ENCODE data around the gene FPR1.
"Not testable (repeated sequence)": the region's sequence is repeated elsewhere in the genome, so short reads cannot be mapped to it uniquely, and the experiment has no call there.

Gene FPR1

DNA sequence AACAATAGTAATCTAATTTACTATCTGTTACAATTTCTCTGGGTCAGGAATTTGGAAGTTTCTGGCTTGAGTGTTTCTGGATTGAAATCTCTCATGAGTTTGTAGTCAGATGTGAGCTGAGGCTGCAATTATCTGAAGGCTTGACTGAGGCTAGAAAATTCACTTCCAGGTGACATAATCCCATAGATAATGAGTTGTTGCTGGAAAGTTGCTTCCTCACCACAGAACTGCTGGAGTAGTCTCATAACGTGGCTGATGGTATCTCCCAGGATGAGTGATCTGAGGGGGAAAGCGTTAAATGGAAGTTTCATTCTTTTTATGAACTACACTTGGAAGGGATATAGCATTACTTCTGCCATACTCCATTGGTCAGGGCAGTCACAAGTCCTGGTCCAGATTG, 28.0 kb upstream of the FPR1 start:
- no peak for DNase-seq (ENCODE audit: low spot score)
- TF ChIP-seq CTCF (IDR thresholded peaks at IDR 0.05; ENCODE audit: extremely low read depth, insufficient read depth, missing control alignments), result no peak
- in situ Hi-C loops (cut with MboI; ENCODE audit: low pct_unique_long_range_greater_than_20kb, low sequenced_read_pairs, unreplicated experiment), result no loop called here

DNA sequence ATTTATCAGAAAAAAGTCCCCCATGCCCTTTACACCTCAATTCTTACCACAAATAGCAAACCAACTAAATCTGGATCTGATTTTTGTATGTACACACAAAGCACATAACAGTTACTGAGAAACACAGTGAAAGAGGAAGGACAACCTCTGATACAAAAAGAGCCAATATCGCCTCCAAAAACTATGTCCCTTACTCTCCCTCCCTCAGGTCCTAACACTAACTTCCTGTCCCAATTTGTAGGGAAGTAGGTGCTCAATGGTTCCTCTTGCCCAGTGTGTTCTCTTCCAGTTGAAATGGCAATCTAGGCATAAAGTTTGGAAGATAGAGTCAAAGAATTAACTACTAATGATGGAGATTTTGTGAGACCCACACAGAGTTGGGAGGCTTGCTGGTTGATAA, 27.5 kb upstream of the FPR1 start:
- TF ChIP-seq CTCF (IDR thresholded peaks at IDR 0.05; ENCODE audit: extremely low read depth, insufficient read depth, missing control alignments), result no peak
- no peak for DNase-seq (ENCODE audit: low spot score)
- in situ Hi-C loops (cut with MboI; ENCODE audit: low pct_unique_long_range_greater_than_20kb, low sequenced_read_pairs, unreplicated experiment), result no loop called here

DNA sequence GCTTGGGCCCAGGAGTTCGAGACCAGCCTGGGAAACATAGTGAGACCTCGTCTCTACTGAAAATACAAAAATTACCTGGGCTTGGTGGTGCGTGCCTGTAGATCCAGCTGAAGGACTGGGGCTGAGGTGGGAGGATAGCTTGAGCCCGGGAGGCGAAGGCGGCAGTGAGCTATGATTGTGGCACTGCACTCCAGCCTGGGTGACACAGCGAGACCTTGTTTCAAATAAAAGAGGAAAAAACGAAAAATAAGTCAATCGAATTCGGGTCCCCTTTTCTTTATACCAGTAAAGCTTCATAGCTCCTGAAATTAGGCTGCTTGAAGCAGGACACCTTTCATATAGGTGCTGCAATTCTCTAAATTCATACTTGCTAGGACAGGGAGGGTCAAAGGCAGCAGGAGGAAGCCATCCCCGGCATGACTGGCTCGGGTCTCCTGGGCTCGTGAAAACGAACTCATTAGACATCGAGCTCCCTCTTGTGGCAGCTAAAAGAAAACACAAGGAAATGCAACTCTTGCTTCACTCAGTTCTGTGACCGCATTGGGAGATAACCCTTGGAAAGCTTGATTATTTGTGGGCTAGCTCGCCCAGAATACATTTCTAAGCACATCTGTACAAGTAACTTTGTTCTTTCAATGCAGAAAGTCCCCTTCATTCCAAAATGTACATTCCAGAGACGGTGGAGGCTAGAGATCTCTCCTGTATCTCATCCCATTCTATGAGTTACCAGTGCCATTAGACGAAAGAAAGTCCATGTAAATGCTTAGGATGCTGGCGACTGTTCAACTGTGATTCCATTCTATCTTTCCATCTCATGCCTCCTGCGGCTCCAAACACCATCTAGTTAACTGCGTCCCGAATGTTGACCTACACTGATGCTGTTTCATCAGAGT, 26.1 kb upstream of the FPR1 start:
- in situ Hi-C loops (cut with MboI; ENCODE audit: low pct_unique_long_range_greater_than_20kb, low sequenced_read_pairs, unreplicated experiment), result no loop called here
- peak; percentile 53 for DNase-seq (ENCODE audit: low spot score)
- TF ChIP-seq CTCF (IDR thresholded peaks at IDR 0.05; ENCODE audit: extremely low read depth, insufficient read depth, missing control alignments), result peak; percentile 75

DNA sequence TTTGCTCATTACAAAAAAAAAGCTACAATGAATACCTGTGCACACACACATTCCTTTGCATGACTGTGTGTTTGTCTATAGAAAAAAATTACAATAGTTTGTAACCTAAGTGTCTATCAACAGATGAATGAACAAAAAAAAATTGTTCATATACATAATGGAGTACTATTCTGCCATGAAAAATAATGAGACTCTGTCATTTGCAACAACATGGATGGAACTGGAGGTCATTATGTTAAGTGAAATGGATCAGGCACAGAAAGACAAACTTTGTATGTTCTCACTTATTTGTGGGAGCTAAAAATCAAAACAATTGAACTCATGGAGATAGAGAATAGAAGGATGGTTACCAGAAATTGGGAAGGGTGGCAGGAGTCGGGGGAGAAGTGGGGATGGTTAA, 24.9 kb upstream of the FPR1 start:
- DNase-seq (ENCODE audit: low spot score); in situ Hi-C loops (cut with MboI; ENCODE audit: low pct_unique_long_range_greater_than_20kb, low sequenced_read_pairs, unreplicated experiment): not testable (repeated sequence)

DNA sequence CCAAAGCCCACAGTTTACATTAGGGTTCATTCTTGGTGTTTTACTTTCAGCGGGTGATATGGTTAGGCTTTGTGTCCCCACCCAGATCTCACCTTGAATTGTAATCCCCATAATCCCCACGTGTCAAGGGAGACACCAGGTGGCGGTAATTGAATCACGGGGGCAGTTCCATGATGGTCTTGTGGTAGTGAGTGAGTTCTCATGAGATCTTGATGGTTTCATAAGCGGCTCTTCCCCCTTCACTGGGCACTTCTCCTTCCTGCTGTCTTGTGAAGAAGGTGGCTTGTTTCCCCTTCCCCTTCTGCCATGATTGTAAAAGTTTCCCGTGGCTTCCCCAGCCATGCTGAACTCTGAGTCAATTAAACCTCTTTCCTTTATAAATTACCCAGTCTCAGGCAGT, 21.3 kb upstream of the FPR1 start:
- no peak for DNase-seq (ENCODE audit: low spot score)
- no peak for TF ChIP-seq CTCF (IDR thresholded peaks at IDR 0.05; ENCODE audit: extremely low read depth, insufficient read depth, missing control alignments)
- in situ Hi-C loops (cut with MboI; ENCODE audit: low pct_unique_long_range_greater_than_20kb, low sequenced_read_pairs, unreplicated experiment), result no loop called here

GRCh38 chr19:51771376-51772130, 19.9 kb upstream of the FPR1 start:
- in situ Hi-C loops (cut with MboI; ENCODE audit: low pct_unique_long_range_greater_than_20kb, low sequenced_read_pairs, unreplicated experiment), result no loop called here
- TF ChIP-seq CTCF (IDR thresholded peaks at IDR 0.05; ENCODE audit: extremely low read depth, insufficient read depth, missing control alignments), result no peak

GRCh38 chr19:51766461-51766860, 14.8 kb upstream of the FPR1 start:
- in situ Hi-C loops (cut with MboI; ENCODE audit: low pct_unique_long_range_greater_than_20kb, low sequenced_read_pairs, unreplicated experiment), result no loop called here
- no peak for TF ChIP-seq CTCF (IDR thresholded peaks at IDR 0.05; ENCODE audit: extremely low read depth, insufficient read depth, missing control alignments)
- no peak for DNase-seq (ENCODE audit: low spot score)

More at GRCh38 chr19:51771376-51772130, 19.9 kb upstream of the FPR1 start:
- peak; percentile 46 for DNase-seq (ENCODE audit: low spot score)

Measured in GM13977 (cell line).